DMS153 treated with DMSO at 0.1 percent for 48 hours (cell line): Measurements from ENCODE around the gene KIAA2012.
"Not testable (repeated sequence)": the region's sequence is repeated elsewhere in the genome, so short reads cannot be mapped to it uniquely, and the experiment has no call there.

Experiments
- DNase-seq: peaks from one replicate; lab custom pipeline; 2025; ENCODE audit not compliant: unreplicated experiment; lab: John Stamatoyannopoulos, UW

The KIAA2012 gene

DNA sequence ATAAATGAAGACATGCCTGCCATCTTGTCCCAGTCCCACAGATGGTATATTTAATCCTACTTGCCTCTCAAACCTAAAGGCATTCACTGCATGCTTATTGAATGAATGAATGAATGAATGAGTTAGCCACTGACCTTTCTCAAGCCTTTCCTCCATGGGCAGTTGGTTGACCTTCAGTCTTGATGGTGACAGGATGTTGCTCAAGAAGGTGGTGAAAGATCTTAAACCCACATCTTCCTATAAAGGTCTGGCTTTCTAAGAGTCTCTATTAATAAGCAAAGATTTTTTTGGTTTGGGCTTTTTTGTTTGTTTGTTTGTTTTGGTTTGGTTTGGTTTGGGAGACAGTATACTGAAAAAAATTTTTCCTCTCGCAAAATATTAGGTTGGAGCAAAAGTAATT, 41.7 kb downstream of the KIAA2012 start:
- DNase-seq, result no peak

DNA sequence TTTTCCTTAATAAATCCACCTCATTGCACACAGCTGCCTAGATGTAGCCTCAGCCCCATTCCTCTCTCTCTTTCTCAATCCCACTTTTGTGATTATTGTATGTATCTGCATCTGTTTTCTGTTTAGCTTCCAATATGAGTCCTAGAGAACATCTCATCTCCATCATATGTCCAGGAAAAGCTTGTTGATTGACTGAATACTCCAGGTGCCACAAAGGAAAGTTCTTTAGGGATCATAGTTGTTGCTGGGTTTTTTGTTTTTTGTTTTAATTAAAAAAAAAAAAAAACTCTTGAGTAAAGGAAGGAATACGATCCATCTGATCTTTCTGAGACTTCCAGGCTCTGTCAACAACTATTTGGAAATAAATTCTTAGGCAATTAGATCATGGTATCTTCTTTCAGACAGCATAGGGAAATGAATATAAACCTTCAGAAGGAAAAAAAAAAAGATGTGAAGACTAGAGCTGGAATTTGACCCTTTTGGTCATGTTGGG, 42.5 kb downstream of the KIAA2012 start:
- no peak for DNase-seq

DNA sequence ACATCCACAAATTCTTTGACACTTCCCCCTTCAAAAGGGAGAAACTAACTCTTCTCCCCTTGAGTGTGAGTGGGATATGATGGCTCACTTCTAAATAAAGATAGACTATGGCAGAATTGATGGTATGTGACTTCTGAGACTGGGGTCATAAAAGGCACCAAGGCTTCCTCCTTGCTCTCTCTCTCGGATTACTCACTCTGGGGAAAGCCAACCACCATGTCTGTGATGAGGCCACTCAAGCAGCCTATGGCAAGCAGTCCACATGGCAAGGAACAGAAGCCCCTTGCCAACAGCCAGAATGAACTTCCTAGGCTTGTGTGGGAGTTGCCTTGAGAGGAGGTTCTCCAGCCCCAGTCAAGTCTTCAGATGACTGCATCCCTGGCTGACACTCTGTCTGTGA, 43.6 kb downstream of the KIAA2012 start:
- DNase-seq, result no peak

DNA sequence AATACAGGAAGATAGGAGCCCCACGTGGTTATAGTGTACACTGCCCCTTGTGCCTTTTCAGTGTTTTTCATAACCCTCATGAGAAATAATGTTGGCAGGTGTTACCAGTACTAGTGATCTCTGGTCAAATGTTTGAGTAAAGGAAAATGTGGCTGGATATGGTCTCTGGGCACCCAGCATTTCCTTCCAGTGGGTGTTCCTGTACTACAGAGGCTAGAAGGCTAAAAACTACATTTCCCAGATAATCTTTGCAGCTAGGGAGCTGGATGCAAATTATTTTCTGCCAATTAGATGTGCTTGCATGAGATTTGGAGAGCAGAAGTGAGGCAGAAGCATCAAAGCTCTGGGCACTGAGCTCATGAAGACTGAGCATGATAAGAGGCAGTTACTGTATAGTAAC, 45.1 kb downstream of the KIAA2012 start:
- DNase-seq, result no peak

DNA sequence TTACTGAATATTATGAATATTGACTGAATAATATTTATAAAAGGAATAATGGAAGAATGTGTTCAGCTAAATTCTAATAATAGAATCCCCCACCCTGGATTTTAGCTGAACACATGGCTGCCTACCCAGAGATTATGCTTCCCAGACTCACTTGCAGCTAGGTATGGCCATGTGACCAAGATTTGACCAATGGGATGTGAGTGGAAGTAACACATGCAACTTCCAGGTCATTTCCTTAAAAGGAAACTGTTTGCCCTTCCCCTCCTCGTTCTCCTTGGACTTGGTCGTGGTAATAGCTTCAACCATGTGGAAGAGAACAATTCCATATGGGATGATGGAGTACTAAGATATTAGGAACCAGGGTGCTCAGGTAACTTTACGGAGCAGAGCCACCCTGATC, 47.8 kb downstream of the KIAA2012 start:
- no peak for DNase-seq

DNA sequence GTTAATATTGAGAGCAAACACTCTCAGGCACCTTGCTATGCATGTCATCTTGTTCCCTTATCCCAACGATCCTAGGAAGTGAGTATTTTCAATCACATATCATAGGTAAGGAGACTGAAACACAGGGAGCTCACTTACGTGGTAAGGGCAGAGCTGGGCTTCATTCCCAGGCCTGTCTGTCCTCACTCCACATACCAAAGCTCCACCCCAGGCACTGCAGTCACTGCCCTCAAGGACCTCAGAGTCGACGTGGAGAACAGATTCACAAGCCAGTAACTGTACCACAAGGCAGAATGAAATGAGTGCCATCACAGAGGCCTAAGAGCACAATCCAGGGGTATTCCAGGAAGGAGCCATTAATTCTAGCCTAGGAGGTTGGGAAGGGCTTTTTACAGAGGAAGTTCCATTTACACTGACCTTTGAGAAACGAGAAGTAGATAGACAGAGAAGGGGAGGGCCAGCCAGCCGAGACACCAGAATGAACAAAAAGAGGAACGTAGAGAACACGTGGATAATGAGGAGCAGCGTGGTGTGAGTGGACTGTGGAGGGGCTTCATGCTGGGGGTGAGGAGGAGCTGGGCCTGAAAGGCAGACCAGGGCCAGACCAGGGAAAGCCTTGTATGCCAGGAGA, 48.6 kb downstream of the KIAA2012 start:
- DNase-seq, result no peak

DNA sequence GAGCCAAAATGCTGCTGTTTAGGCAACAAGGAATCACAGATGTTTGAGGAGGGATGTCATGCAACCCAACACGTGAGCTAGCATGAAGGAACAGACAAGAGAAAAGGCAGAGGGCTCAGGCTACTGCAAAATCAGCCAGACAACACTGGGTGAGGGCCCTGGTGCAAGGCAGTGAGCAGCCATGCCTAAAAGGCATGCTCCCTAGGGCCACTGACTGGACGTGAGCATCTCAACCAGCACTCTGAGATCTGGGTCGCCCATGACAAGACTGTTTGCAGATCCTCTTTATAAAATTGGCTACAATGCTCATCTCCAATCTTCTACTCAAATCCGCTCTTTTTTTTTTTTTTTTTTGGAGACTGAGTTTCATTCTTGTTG, 49.1 kb downstream of the KIAA2012 start:
- no peak for DNase-seq

DNA sequence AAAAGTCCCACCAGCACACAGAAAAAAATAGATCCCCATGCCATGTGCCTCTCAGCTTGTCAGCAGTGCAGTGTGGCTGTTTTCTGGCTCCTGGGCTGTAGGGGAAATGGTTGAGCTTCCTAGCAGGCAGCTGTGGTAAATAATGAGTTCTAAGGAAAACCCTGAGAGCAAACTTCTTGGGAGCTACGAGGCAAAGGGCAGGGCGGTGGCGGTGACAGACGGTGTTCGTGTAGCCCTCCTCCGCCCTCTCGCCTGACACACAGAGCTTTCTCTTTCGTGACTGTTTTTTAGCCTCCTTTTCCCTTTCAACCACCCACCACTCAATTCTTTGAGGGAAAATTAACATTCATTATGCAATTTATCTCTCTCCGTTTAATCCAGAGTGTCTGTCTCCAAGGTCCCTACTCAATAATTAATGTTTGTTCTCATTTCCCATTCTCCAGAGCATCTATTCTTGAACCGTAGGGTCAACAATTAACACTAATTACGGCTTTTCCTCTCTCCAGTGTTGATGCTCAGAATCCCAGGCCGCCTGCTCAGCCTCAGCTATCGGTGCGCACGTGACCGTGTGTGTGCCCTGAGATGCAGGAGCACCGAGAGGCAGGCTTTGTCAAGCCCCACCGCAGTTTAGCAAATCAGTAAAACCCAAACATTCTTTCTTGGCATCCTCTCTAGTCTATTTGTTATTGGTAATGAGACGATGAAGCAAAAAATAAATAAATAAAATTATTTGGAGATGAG, 50.1 kb downstream of the KIAA2012 start:
- no peak for DNase-seq

DNA sequence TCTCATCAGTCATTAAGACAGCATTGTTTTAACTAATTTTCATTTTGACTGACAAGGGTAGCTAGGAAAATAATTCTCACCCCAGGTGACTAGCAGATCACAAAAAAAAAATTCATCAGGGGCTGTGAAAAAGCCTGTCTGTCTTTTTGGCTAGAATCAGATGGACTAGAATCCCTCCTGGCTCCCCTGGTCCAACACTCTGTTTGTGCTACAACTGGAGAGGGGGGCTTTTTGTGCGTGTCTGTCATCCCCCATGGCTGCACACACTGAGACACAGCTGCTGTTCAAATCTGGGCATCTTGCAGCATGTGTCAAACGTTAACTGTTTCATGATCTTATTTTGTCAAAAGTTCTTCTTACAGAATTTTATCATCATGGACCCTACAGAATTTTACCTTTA, 51.2 kb downstream of the KIAA2012 start:
- no peak for DNase-seq

DNA sequence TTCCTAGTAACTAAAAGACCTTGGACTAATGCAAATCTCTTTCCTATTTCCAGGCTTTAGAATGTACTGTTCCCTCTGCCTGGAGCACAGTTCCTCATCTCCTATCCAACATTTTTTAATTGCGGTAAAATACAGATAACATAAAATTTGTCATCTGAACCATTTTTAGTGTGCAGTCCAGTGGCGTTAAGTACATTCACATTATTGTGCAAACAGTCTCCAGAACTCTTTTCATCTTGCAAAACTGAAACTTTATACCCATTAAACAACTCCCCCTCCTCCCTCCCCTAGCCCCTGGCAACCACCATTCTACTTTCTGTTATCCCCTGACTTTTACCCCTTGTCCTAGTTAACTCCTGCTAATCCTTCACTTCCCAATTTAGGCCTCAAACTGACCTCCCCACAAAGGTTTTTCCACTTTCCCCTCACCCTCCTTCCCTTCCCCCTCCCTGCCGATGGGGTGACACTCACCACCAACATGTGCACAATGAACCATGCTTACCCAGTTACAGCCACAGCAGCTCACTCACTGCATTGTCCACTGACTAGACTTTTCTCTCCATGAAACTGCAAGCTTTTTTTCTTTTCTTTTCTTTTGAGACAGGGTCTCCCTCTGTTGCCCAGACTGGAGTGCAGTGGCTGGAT, 54.8 kb downstream of the KIAA2012 start:
- DNase-seq, result no peak

DNA sequence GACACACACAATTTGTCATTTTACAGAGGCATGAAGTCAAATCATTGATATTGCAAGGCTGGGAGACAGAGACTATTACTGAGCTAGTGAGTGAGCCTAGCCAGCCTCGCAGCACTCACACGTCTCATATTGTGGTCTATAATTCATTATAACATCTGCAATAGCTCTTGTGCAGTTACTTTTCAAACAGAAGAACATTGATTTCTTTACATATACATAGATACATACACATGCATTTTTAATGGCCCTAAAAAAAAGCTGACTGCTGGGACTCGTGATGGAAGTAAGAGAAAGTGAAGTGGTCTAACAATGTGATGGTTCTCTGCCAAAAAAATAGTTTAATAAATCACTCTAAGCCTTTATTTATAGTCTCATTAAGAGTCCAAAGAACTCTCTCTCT, 56.8 kb downstream of the KIAA2012 start:
- DNase-seq, result no peak

DNA sequence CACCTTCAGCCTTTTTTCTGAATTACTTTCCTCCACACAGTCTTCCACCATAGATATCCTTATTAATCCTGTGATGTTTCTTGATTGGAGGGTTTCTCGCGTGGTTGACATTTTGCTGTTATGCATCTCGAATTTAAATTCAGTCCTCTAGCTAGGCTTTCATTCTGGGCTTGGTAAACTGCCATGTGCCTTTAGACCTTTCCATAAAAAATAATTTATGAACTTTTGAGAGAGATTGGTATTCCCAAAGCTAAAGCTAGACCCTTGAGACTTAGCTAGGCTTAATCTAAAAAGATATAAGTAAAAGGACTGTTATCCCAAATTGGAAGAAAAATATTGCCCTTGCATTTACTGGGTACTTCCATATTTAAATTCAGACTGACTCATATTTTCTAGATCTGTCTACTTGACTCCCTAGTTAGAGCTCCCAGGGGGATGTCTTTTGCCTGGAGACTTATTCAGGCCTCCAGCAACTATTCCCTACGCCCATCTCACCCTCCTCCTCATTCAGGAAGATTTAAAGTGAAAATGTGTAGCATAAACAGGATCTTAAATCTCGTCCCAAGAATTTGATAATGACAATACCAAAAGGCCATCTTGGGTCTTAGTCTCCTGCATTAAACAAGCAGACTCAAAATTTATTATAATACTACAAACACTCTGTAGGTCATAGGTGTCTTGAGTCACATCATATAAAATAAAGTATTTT, 60.3 kb downstream of the KIAA2012 start:
- DNase-seq, result no peak

DNA sequence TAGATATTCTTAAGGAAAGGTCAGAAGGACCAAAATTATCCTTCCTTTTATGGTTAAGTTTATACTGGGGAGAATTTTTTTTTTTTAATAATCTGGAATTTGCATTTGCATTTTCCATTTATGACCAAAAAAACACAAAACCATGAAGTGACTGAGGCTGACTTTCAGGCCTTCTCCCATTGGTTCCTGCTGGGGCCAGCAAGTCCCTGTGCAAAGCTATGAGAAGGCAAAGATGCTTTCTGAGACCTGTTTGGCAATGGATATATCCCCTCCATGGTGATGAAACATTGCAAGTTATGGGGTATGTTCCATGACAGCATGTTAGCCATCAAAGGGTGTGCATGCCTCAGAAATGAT, 60.8 kb downstream of the KIAA2012 start:
- DNase-seq, result no peak

DNA sequence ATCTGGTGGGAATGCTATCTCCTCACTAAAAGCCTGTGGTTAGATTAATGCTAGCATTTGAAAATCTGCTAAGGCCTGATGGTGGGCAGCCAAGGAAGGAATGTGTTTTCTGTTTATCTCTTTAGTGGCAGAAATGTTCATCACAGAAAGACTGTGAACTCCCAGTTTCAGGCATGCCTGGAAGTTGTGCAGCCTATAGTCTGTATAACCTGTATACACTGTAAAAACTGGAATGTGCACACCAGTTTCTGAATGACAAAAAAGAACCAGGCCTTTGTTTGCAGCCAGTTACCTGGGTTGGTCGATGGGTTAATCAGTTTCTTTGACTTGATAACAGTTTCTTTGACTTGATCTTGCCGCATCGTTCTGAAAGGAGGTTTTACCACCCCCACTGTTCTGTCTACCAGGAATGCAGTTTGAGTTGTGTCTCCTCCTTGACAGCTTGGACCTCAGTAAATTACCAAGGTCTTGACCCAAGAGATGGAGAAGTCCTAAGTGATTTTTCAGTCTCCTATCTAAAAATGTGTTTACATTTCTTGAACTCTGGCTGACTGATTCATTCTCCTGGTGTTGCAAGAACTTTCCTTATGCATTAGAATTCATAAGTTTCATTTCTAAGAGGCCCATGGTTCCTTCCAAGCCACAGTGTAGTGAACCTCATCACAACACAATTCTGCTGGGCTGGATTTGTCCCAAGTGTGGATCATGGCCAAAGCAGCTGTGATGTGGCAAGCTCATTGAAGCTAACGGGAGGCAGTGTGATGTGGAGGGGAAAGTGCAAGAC, 62.2 kb downstream of the KIAA2012 start:
- DNase-seq, result no peak

DNA sequence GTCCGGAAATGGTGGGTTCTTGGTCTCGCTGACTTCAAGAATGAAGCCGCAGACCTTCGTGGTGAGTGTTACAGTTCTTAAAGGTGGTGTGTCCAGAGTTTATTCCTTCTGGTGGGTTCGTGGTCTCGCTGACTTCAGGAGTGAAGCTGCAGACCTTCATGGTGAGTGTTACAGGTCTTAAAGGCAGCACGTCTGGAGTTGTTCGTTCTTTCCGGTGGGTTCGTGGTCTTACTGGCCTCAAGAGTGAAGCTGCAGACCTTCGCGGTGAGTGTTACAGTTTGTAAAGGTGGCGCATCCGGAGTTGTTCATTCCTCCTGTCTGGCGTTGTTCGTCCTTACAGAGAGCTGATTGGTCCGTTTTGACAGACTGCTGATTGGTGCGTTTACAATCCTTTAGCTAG, 63.0 kb downstream of the KIAA2012 start:
- not testable (repeated sequence) for DNase-seq

DNA sequence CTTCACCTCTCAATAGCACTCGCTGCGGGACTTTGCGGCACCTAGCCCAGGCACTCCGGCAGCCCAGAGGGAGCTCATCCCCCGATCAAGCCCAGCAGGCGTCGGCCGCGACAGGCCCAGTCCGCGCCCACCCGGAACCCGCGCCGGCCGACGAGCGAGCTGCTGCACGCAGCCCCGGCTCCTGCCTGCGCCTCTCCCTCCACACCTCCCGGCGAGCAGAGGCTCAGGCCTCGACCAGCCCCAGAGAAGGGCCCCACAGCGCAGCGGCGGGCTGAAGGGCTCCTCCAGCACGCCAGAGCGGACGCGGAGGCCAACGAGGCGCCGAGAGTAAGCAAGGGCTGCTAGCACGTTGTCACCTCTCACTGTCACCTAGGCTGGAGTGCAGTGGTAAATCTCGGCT, 63.5 kb downstream of the KIAA2012 start:
- no peak for DNase-seq

DNA sequence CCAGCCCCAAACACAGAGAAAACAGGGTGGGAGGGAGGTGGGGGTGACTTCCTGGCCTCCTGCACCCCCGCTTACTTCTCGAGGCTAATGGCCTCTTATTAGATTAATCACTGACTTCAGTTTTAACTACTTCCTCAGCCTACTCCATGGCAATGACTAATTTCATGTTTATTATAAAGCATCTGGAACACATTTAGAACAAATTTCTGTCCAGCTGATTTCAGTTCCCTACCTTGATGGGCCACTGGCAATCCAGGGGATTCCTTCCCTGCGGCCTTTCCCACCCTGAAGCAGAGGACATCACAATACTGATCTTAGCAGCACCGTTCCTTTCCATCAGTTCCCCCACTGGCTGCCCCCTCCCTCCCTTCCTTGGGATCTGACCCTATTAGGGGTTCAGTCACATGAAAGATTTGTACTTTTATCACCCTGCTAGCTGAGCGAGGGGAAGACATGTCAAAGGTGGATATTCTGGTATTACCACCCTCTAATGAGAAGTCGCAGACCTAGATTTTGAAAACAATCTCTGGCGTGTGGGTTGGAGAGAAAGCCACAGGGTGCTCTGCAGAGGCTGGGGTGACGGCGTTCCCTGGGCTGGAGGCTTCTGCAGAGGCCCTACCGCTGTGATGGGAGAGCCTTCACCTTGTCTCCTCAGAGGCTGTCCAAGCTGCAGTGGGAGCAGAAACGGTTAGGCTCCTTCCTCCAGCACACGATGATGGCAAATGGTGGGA, 67.6 kb downstream of the KIAA2012 start:
- no peak for DNase-seq

DNA sequence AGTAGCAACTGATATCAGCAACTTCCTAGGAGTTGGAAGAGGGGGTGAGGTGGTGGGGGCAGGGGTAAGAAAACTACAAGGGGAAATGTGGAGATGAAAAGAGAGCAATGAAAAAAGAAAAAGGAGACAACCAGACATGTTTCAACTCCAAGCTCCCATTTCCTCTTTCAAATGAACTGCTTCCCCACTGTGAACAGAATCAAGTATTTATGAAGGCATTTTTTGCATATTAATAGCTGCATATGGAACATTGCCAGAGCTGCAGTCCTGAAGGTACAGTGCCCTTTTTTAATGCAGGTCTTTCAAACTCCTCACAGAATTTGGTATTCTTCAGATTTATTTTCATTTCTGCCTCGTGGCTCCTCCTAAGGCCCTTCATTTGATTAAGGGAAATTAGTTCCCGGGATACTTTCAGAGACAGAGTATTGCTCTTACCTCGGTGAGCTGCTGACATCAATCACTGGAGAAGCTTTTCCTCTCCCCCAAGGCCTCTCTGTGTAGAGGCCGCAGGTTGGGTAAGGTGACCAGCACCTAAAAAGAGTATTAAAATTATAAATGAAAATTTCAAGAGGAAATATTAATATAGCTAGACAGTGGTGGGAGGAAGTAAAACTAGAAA, 68.4 kb downstream of the KIAA2012 start:
- no peak for DNase-seq

DNA sequence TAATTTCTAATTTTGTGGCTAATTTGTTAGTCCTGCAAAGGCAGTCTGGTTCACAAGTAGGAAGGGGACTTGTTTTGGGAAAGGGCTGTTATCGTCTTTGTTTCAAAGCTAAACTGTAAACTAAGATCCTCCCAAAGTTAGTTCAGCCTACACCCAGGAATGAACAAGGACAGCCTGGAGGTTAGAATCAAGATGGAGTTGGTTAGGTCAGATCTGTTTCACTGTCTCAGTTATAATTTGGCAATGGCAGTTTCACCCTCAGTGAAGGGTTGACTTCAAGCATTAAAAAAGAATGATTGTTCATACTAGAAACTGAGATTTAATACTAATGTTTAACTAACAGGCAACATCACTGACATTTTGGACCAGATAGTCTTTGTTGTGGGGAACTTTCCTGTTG, 69.5 kb downstream of the KIAA2012 start:
- DNase-seq, result no peak

DNA sequence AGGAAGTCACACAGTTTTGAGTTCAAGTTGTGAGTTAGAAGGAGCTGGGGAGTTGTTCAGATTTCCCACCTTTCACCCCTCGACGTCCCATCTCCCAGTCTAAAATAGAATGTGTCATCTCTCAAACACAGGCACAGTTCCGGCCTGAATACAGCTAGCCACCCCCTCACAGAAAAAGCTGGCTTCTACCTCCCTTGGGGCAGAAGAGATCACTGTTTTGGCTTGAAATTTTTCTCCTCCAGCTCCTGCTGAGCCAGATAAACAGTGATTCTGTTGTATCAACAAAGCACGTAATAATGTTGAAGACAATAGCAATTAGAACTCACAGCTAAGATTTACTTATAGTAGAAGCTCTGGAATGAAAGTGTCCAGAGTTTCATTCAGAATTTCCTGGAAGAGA, 74.7 kb downstream of the KIAA2012 start:
- DNase-seq, result no peak
